CD4-positive, alpha-beta T cell treated with Interleukin-17A for 1 hour (primary cell): ENCODE results near the gene HBD.

ENCODE experiments used
- DNase-seq: peaks from one replicate; pipeline ENCODE4 v3.0.0-alpha.2; 2020

HBD gene

GRCh38 chr11:5230266-5230665, 4.0 kb downstream of the HBD start:
- DNase-seq = no peak

DNA sequence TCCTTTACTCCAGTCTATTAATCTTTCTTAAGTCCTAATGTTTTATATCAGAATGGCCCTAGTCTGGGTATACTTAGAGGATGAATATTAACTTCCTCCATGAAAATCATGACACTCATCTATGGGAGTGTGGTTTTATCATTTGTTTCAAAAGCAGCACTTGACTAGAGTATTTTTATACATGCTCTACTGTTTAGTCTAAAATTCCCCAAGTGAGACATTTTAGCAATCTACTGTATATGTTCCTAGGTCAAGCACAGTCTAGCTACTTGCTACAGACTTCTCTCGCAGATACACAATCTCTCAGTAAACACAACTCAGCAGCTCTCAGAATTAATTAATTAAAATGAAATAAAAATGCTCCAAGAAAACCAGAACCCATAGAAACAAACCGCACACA, 4.5 kb downstream of the HBD start:
- DNase-seq = no peak

GRCh38 chr11:5229356-5229755, 4.9 kb downstream of the HBD start:
- no peak for DNase-seq

DNA sequence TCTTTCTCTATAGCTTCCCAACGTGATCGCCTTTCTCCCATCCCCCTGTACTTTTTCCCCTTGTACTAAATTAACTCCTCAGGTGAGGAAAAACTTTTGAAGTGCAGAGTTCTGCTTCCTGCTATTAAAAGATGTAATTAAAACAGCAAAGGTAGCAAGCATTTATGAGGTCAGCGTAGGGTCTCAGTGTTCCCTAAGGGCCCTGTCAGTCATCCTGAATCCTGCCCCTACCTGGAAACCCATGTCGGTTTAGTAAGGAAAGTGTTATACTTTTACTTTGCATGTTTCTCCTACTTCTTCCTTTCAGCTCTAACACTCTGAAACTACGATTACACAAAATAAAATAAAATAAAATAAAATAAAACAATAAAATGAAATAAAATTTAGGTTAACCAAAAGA, 6.2 kb downstream of the HBD start:
- DNase-seq = no peak

- no peak for DNase-seq
Observed at GRCh38 chr11:5227681-5228080, 6.6 kb downstream of the HBD start.

DNA sequence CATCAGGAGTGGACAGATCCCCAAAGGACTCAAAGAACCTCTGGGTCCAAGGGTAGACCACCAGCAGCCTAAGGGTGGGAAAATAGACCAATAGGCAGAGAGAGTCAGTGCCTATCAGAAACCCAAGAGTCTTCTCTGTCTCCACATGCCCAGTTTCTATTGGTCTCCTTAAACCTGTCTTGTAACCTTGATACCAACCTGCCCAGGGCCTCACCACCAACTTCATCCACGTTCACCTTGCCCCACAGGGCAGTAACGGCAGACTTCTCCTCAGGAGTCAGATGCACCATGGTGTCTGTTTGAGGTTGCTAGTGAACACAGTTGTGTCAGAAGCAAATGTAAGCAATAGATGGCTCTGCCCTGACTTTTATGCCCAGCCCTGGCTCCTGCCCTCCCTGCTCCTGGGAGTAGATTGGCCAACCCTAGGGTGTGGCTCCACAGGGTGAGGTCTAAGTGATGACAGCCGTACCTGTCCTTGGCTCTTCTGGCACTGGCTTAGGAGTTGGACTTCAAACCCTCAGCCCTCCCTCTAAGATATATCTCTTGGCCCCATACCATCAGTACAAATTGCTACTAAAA, 7.5 kb downstream of the HBD start, which contains the start of gene HBB:
HBB (minus strand) TSS at position 340 of the 579 bp plus-strand sequence; CDS start at position 290, 50 bp downstream.
- no peak for DNase-seq

DNA sequence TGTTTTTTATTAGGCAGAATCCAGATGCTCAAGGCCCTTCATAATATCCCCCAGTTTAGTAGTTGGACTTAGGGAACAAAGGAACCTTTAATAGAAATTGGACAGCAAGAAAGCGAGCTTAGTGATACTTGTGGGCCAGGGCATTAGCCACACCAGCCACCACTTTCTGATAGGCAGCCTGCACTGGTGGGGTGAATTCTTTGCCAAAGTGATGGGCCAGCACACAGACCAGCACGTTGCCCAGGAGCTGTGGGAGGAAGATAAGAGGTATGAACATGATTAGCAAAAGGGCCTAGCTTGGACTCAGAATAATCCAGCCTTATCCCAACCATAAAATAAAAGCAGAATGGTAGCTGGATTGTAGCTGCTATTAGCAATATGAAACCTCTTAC, 8.8 kb downstream of the HBD start:
- no peak for DNase-seq

- no peak for DNase-seq
Observed at GRCh38 chr11:5224538-5225479, 9.5 kb downstream of the HBD start.

GRCh38 chr11:5223686-5224085, 10.6 kb downstream of the HBD start:
- no peak for DNase-seq

GRCh38 chr11:5223146-5223545, 11.1 kb downstream of the HBD start:
- no peak for DNase-seq

- DNase-seq = no peak
Observed at GRCh38 chr11:5210376-5210885, 23.9 kb downstream of the HBD start.

DNA sequence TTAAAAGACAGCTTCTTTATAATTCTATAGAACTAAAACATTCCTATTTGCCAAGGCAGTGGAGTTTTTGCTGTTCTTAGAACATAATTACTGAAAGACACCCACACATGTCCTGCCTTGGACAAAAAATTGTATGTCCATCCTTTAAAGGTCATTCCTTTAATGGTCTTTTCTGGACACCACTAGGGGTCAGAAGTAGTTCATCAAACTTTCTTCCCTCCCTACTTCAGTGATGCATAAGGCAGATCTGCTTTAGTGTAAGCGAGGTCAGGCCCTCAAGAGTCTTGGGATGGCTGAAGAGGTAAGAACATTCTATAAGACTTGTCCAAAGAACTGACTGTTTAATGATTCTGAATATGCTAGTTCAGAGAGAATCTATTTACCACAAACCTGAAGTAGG, 29.5 kb downstream of the HBD start:
- DNase-seq = no peak

GRCh38 chr11:5203366-5203765, 30.9 kb downstream of the HBD start:
- DNase-seq = no peak

DNA sequence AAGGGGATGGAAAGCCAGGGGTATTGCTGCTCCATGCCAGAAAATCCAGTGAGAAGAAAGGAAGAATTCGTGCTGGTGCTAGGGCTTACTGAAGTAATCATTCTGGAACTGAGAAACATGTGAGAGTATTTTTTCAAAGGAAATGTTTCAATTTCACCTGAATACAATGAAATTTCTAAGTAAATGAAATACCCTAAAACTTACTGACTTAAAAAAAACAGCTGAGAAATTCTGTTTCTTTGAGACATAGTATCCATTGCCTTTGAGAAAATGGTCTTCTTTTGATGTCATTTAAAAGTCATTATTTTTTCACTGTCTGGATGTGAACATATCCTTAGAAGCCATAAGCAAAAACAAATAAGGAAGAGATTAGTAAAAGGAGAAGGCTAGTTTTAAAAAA, 33.7 kb downstream of the HBD start, which contains the start of gene OR51V1:
OR51V1 (minus strand) TSS at position 101 of the 400 bp plus-strand sequence; CDS start at position 101, 0 bp downstream.
- DNase-seq = no peak

- DNase-seq = no peak
Observed at GRCh38 chr11:5198285-5198684, 36.0 kb downstream of the HBD start.

GRCh38 chr11:5197536-5197935, 36.7 kb downstream of the HBD start:
- DNase-seq = no peak

DNA sequence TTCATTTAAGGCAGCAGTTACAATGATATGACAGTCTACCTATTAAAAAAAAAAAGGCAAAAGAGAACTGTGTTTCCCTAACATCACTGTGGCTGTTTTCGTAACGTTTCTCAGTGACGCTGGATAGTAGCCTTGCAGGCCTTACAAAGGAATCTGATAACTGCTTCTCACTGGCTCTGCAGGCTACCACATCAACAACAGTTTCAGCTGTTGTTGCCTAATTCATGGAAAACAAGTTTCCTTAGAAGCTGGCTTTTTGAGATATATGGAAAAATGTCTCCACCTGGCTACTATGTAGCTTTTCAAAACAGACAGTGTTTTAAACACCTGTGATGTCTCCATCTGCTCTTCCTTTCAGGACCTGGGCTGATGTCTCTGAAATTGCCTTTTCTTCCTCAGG, 37.6 kb downstream of the HBD start:
- no peak for DNase-seq

DNA sequence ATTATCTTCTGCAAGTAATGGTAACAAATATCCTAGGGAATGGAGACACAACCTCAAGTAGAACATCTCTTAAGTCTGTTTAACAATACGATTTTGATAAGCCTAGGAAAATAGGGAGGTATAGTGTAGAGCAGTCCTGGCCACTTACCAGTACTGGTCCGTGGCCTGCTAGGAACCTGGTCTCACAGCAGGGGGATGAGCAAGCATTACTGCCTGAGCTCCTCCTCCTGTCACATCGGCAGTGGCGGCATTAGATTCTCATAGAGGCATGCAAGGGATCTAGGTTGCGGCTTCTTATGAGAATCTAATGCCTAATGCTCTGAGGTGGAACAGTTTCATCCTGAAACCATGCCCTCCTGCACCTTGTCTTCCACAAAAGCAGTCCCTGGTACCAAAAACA, 38.2 kb downstream of the HBD start:
- no peak for DNase-seq

GRCh38 chr11:5192738-5193137, 41.5 kb downstream of the HBD start:
- DNase-seq = no peak

- DNase-seq = no peak
Observed at GRCh38 chr11:5188201-5188600, 46.1 kb downstream of the HBD start.
